GM12878 (cell line): Measurements from ENCODE around the gene APEX1.

Experiments
- BMI1 ChIP-seq: fragments of 450-650 bp; IDR thresholded peaks from 2 replicates; pipeline ENCODE4 v1.6.1; 2016; ENCODE audit warnings: mild to moderate bottlenecking, moderate library complexity, borderline replicate concordance
- CEBPZ ChIP-seq: fragments of 150-350 bp; IDR thresholded peaks from 2 replicates; pipeline ENCODE4 v1.6.1; 2016; ENCODE audit warnings: low read depth, low read length
- CHD4 ChIP-seq: fragments of 200-600 bp; sonication (generic); IDR thresholded peaks from 2 replicates; pipeline ENCODE4 v1.6.1; 2016; ENCODE audit warnings: mild to moderate bottlenecking
- ETV6 ChIP-seq, 2 experiments: fragments of 450-650 bp in 1 of 2; IDR thresholded peaks in 1 of 2; conservative IDR thresholded peaks in 1 of 2; 2 replicates each; pipeline ENCODE4 v1.6.1; 2014; ENCODE audit warnings: antibody characterized with exemption in 1 of 2, borderline replicate concordance in 1 of 2, low read depth in 1 of 2, mild to moderate bottlenecking in 1 of 2, moderate library complexity in 1 of 2
- GABPA ChIP-seq: IDR thresholded peaks from 2 replicates; pipeline ENCODE4 v1.6.1; 2014; ENCODE audit warnings: antibody characterized with exemption, low read depth, mild to moderate bottlenecking, inconsistent platforms
- MAX ChIP-seq: IDR thresholded peaks from 2 replicates; pipeline ENCODE4 v1.6.1; 2012; ENCODE audit warnings: low read depth, low read length, improper control_type of control experiment
- POLR2A ChIP-seq: IDR thresholded peaks from 2 replicates; pipeline ENCODE4 v1.6.1; 2011; ENCODE audit warnings: low read depth, mild to moderate bottlenecking, low read length
- POLR2AphosphoS5 ChIP-seq: IDR thresholded peaks from 2 replicates; pipeline ENCODE4 v1.6.1; 2011; ENCODE audit warnings: mild to moderate bottlenecking, low read length, inconsistent platforms
- REST ChIP-seq: IDR thresholded peaks from 2 replicates; pipeline ENCODE4 v1.6.1; 2012; ENCODE audit warnings: mild to moderate bottlenecking, low read depth, low read length
- YY1 ChIP-seq: IDR thresholded peaks from 2 replicates; pipeline ENCODE4 v1.6.1; 2011; ENCODE audit warnings: low read depth, mild to moderate bottlenecking, low read length
- TF ChIP-seq, protein P1 (sequence below), 3 experiments: IDR thresholded peaks in 2 of 3; conservative IDR thresholded peaks in 1 of 3; 2 replicates each; pipeline ENCODE4 v1.5.1; 2011; ENCODE audit warnings: low read depth in 3 of 3, low read length in 3 of 3, mild to moderate bottlenecking in 3 of 3, control low read depth in 2 of 3, moderate library complexity in 2 of 3, inconsistent platforms in 1 of 3, mixed read lengths in 1 of 3; ENCODE audit not compliant: control insufficient read depth in 2 of 3, insufficient read depth in 1 of 3; ENCODE audit errors: extremely low read depth in 1 of 3
- TF ChIP-seq, protein P2 (sequence below): IDR thresholded peaks from 2 replicates; pipeline ENCODE4 v1.6.1; 2011; ENCODE audit warnings: mild to moderate bottlenecking, low read depth, low read length, moderate library complexity; ENCODE audit not compliant: insufficient replicate concordance

DNA sequence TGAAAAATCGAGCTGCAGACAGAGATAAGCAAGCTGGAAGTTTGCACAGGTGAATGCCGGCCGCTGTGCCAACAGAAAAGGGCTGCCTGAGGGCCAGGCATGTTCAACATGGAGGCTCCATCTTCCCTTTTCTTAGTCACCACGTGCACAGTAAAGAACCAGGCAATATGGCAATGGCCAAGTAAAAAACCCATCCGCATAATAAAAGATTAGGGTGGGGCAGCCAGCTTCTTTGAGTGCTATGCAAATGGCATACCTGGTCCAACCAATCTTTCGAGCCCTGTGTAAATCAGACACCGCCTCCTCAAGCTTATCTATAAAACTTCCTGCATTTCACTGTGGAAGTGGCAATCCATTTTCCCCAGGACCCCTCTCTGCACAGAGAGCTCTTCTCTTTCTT, 30.9 kb downstream of the APEX1 start:
- TF ChIP-seq GABPA: no peak
- no peak for TF ChIP-seq POLR2AphosphoS5
- TF ChIP-seq, protein P1, sequence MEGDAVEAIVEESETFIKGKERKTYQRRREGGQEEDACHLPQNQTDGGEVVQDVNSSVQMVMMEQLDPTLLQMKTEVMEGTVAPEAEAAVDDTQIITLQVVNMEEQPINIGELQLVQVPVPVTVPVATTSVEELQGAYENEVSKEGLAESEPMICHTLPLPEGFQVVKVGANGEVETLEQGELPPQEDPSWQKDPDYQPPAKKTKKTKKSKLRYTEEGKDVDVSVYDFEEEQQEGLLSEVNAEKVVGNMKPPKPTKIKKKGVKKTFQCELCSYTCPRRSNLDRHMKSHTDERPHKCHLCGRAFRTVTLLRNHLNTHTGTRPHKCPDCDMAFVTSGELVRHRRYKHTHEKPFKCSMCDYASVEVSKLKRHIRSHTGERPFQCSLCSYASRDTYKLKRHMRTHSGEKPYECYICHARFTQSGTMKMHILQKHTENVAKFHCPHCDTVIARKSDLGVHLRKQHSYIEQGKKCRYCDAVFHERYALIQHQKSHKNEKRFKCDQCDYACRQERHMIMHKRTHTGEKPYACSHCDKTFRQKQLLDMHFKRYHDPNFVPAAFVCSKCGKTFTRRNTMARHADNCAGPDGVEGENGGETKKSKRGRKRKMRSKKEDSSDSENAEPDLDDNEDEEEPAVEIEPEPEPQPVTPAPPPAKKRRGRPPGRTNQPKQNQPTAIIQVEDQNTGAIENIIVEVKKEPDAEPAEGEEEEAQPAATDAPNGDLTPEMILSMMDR (IDR thresholded peaks at IDR 0.05 in 2 of 3, conservative IDR thresholded peaks at IDR 0.05 in 1 of 3; ENCODE audit: control insufficient read depth in 2 of 3, extremely low read depth in 1 of 3, insufficient read depth in 1 of 3, low read depth in 3 of 3, low read length in 3 of 3): no peak
- TF ChIP-seq BMI1: no peak
- no peak for TF ChIP-seq REST
- no peak for TF ChIP-seq CEBPZ
- no peak for TF ChIP-seq ETV6 (conservative IDR thresholded peaks at IDR 0.05 in 1 of 2, IDR thresholded peaks at IDR 0.05 in 1 of 2; ENCODE audit: borderline replicate concordance in 1 of 2, low read depth in 1 of 2)
- TF ChIP-seq MAX: no peak
- TF ChIP-seq YY1: no peak
- TF ChIP-seq POLR2A: no peak
- TF ChIP-seq CHD4: no peak
- TF ChIP-seq, protein P2, sequence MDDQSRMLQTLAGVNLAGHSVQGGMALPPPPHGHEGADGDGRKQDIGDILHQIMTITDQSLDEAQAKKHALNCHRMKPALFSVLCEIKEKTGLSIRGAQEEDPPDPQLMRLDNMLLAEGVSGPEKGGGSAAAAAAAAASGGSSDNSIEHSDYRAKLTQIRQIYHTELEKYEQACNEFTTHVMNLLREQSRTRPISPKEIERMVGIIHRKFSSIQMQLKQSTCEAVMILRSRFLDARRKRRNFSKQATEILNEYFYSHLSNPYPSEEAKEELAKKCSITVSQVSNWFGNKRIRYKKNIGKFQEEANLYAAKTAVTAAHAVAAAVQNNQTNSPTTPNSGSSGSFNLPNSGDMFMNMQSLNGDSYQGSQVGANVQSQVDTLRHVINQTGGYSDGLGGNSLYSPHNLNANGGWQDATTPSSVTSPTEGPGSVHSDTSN: no peak
